ENCODE results near the gene EIF4G3.
A peak's percentile ranks its signal among the peaks of the same experiment; 100 is the strongest.
"Not testable (repeated sequence)": the region's sequence is repeated elsewhere in the genome, so short reads cannot be mapped to it uniquely, and the experiment has no call there.

The EIF4G3 gene

GRCh38 chr1:21067551-21068227, 109.0 kb downstream of the EIF4G3 start:
- no peak for DNase-seq (ENCODE audit: low spot score)

GRCh38 chr1:21066356-21067012, 110.2 kb downstream of the EIF4G3 start:
- DNase-seq (ENCODE audit: low spot score): no peak

- DNase-seq (ENCODE audit: low spot score): no peak
Observed at GRCh38 chr1:21065851-21066250, 110.8 kb downstream of the EIF4G3 start.

GRCh38 chr1:21064057-21064456, 112.6 kb downstream of the EIF4G3 start:
- no peak for DNase-seq (ENCODE audit: low spot score)

- DNase-seq (ENCODE audit: low spot score): no peak
Observed at GRCh38 chr1:21060523-21060922, 116.2 kb downstream of the EIF4G3 start.

GRCh38 chr1:21059021-21059420, 117.7 kb downstream of the EIF4G3 start:
- DNase-seq (ENCODE audit: low spot score): no peak

GRCh38 chr1:21058035-21058793, 118.5 kb downstream of the EIF4G3 start:
- DNase-seq (ENCODE audit: low spot score): no peak

GRCh38 chr1:21053189-21053928, 123.3 kb downstream of the EIF4G3 start:
- not testable (repeated sequence) for DNase-seq (ENCODE audit: low spot score)

GRCh38 chr1:21052034-21052433, 124.7 kb downstream of the EIF4G3 start:
- DNase-seq (ENCODE audit: low spot score): no peak

- no peak for DNase-seq (ENCODE audit: low spot score)
Observed at GRCh38 chr1:21051177-21051825, 125.4 kb downstream of the EIF4G3 start.

GRCh38 chr1:21050031-21050430, 126.7 kb downstream of the EIF4G3 start:
- DNase-seq (ENCODE audit: low spot score): peak; percentile 30

GRCh38 chr1:21048462-21048861, 128.2 kb downstream of the EIF4G3 start:
- DNase-seq (ENCODE audit: low spot score): no peak

- DNase-seq (ENCODE audit: low spot score): no peak
Observed at GRCh38 chr1:21046132-21046531, 130.6 kb downstream of the EIF4G3 start.

GRCh38 chr1:21045351-21045750, 131.3 kb downstream of the EIF4G3 start:
- no peak for DNase-seq (ENCODE audit: low spot score)

- peak; percentile 23 for DNase-seq (ENCODE audit: low spot score)
Observed at GRCh38 chr1:21042929-21043605, 133.6 kb downstream of the EIF4G3 start.

GRCh38 chr1:21041541-21041940, 135.2 kb downstream of the EIF4G3 start:
- DNase-seq (ENCODE audit: low spot score): no peak

- DNase-seq (ENCODE audit: low spot score): no peak
Observed at GRCh38 chr1:21037091-21037490, 139.6 kb downstream of the EIF4G3 start.

- DNase-seq (ENCODE audit: low spot score): no peak
Observed at GRCh38 chr1:21035794-21036193, 140.9 kb downstream of the EIF4G3 start.

- DNase-seq (ENCODE audit: low spot score): no peak
Observed at GRCh38 chr1:21034725-21035628, 141.7 kb downstream of the EIF4G3 start.

GRCh38 chr1:21032741-21033140, 144.0 kb downstream of the EIF4G3 start:
- DNase-seq (ENCODE audit: low spot score): no peak
